ENCODE data around the gene SIVA1. TPM values are rescaled to one million over a fixed set of nuclear protein-coding genes. Genes with fewer than 3 reads are reported as not detected.

SIVA1 gene
- total RNA-seq, 1 donor from 2014 or later: 60.7 TPM

- ATAC-seq (ENCODE audit: poor library complexity) (peak; percentile 7), DNase-seq (peak; percentile 74)
- intact Hi-C loops (cut with DNase I): loop anchor here (5.0 kb wide), 1 partner anchor 35 kb away; no protein-coding TSS in a partner anchor
These were observed 34.8 kb downstream of the SIVA1 start for GRCh38 chr14:104787736-104788135.

GRCh38 chr14:104788161-104788818 lies 35.3 kb downstream of the SIVA1 start:
- intact Hi-C loops (cut with DNase I): loop anchor here (5.0 kb wide), 1 partner anchor 34 kb away; no protein-coding TSS in a partner anchor
- ATAC-seq (ENCODE audit: poor library complexity) (no peak), DNase-seq (no peak)

GRCh38 chr14:104788873-104789663 lies 36.1 kb downstream of the SIVA1 start:
- no peak for DNase-seq
- intact Hi-C loops (cut with DNase I): loop anchor here (5.0 kb wide), 1 partner anchor 33 kb away; no protein-coding TSS in a partner anchor
- ATAC-seq (ENCODE audit: poor library complexity): no peak

- intact Hi-C loops (cut with DNase I): loop anchor here (5.0 kb wide), 1 partner anchor 32 kb away; no protein-coding TSS in a partner anchor
- no peak for ATAC-seq (ENCODE audit: poor library complexity)
- no peak for DNase-seq
These were observed 37.1 kb downstream of the SIVA1 start for GRCh38 chr14:104789752-104790743.

GRCh38 chr14:104791425-104791824 lies 38.5 kb downstream of the SIVA1 start:
- DNase-seq: no peak
- no peak for ATAC-seq (ENCODE audit: poor library complexity)
- intact Hi-C loops (cut with DNase I): no loop called here

GRCh38 chr14:104792101-104792884 lies 39.3 kb downstream of the SIVA1 start:
- intact Hi-C loops (cut with DNase I): no loop called here

GRCh38 chr14:104792945-104793702 lies 40.2 kb downstream of the SIVA1 start:
- intact Hi-C loops (cut with DNase I): no loop called here
- DNase-seq (no peak), ATAC-seq (ENCODE audit: poor library complexity) (no peak)

More at GRCh38 chr14:104792101-104792884, 39.3 kb downstream of the SIVA1 start:
- DNase-seq (peak; percentile 82), ATAC-seq (ENCODE audit: poor library complexity) (peak; percentile 76)

DNA sequence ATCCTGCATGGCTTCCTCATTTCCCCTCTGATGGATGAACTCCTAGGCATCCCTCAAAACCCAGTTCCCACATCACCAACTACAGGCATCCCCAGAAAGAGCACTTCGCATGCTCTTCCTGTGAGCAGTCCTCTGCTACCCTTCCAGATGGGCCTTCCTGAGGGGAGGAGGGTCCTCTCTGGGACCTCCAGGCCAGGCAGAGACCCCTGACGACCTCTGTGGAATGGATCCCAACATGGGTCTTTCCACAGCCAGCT lies 40.7 kb downstream of the SIVA1 start:
- no peak for ATAC-seq (ENCODE audit: poor library complexity)
- no peak for DNase-seq
- intact Hi-C loops (cut with DNase I): no loop called here

- no peak for ATAC-seq (ENCODE audit: poor library complexity)
- intact Hi-C loops (cut with DNase I): no loop called here
These were observed 41.2 kb downstream of the SIVA1 start for GRCh38 chr14:104794099-104794498.

GRCh38 chr14:104794631-104794992 lies 41.7 kb downstream of the SIVA1 start:
- DNase-seq (no peak), ATAC-seq (ENCODE audit: poor library complexity) (no peak)
- intact Hi-C loops (cut with DNase I): no loop called here

More at GRCh38 chr14:104794099-104794498, 41.2 kb downstream of the SIVA1 start:
- peak; percentile 78 for DNase-seq

DNA sequence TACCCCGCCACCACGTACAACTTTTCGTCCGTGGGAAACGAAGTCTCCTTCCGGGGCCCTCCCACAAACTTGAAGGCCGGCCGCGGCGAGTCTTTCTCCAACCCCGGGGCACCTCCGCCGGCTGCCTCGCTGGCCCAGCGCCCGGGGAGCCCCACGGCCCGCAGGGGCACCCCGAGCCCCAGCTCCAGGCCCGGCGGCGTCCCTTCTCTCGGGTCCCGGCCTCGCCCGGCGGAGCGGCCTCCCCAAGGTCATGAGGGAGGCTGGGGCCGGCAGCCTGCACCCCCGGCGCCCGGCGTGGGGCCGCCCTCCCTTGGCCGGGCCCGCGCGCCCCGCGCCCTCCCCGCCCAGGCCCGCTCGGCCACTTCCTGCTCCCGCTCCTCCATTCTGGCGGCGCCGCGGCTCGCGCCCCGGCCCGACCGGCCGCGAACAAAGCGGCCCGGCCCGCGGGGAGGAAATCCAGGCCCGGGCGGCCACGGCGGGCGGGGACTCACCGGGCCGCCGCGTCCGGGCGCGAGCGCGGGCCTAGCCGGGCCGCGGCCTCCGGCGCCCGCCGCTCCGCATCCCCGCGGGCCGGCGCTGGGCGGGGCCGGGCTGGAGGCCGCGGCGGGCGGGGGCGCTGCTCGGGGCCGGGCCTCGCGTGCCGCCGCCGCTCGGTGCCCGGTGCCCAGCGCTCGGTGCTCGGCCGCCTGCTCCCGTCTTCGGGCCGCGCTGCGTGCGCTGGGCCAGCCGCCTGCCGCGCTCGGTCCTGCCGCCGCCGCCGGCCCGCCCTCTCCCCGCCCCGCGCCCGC lies 42.2 kb downstream of the SIVA1 start, which contains the start of gene AKT1:
Gene AKT1, minus strand, starts transcription at position 756 of the 788 bp plus-strand sequence. CDS start 3,105 bp downstream, outside the sequence.
- intact Hi-C loops (cut with DNase I): no loop called here
- DNase-seq: peak; percentile 60
- ATAC-seq (ENCODE audit: poor library complexity): no peak

DNA sequence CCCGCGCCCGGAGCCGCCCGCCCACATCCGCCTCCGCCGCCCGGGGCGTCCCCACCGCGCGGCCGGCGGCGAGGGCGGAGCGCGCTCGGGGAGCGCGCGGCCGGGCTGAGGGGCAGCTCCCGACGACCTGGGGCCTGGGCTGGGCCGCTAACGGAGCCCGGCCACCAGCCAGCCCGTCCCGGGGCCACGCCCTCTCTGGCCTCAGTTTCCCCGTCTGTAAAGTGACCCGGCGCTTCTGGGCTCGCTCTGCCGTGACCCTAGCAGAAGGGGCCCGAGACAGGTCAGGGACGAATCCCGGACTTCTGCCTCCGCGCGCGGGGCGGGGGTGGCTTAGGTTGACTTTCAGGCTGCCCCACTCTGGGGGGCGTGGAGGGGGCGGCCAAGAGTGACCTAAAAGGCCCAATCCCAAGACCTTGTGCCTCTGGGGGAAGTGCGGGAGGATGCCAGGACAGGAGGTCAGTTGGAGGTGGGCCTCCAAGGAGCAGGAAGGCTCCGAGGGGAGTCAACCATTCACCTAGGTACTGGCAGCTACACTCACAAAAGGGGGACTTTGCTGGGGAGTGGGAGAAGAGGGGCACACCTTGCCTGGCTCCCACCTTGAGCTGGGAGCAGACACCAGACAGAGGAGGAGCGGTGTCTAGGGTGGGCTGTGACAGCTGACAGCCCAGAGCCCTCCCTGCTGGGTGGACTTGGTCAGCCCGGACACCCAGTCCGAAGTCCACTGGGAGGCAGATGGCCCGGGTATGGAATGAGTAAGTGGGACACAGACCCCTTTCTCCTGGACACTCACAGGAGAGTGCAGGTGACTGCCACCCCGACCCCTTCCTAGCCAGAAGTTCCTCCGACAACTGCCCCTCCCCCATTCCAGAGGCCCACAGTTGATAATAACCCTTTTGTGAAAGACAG lies 43.1 kb downstream of the SIVA1 start:
- DNase-seq (peak; percentile 76), ATAC-seq (ENCODE audit: poor library complexity) (peak; percentile 50)
- intact Hi-C loops (cut with DNase I): no loop called here

- DNase-seq (no peak), ATAC-seq (ENCODE audit: poor library complexity) (no peak)
- intact Hi-C loops (cut with DNase I): no loop called here
These were observed 43.7 kb downstream of the SIVA1 start for GRCh38 chr14:104796687-104797081.

- ATAC-seq (ENCODE audit: poor library complexity) (peak; percentile 3), DNase-seq (peak; percentile 77)
- intact Hi-C loops (cut with DNase I): no loop called here
These were observed 44.4 kb downstream of the SIVA1 start for GRCh38 chr14:104797115-104798044.
